H1 (cell line): Measurements from ENCODE around the gene CACNA1B. TPM values are rescaled to one million over a fixed set of nuclear protein-coding genes. Genes with fewer than 3 reads are reported as not detected.

Source experiments
- ATF3 ChIP-seq: IDR thresholded peaks from 2 replicates; pipeline ENCODE4 v1.6.1; 2011; ENCODE audit warnings: low read depth, mild to moderate bottlenecking, low read length; ENCODE audit not compliant: insufficient read depth
- BCL11A ChIP-seq, 2 experiments: IDR thresholded peaks; one replicate each; pipeline ENCODE4 v1.6.1; 2011; ENCODE audit warnings: low read depth in 2 of 2, low read length in 2 of 2, mild to moderate bottlenecking in 2 of 2
- BRCA1 ChIP-seq: IDR thresholded peaks from 2 replicates; pipeline ENCODE4 v1.6.1; 2012; ENCODE audit warnings: low read depth, low read length, improper control_type of control experiment
- HDAC2 ChIP-seq, 2 experiments: fragments of 300-600 bp in 1 of 2; sonication (generic) in 1 of 2; IDR thresholded peaks; 2 replicates each; pipeline ENCODE4 v1.6.1; 2011 to 2012; ENCODE audit warnings: low read depth in 2 of 2, low read length in 2 of 2, mild to moderate bottlenecking in 2 of 2, moderate library complexity in 2 of 2, borderline replicate concordance in 1 of 2, inconsistent platforms in 1 of 2
- POLR2AphosphoS5 ChIP-seq: IDR thresholded peaks from 2 replicates; pipeline ENCODE4 v1.6.1; 2011; ENCODE audit warnings: low read depth, low read length
- SUZ12 ChIP-seq: fragments of 200-600 bp; sonication (generic); IDR thresholded peaks from 2 replicates; pipeline ENCODE4 v1.6.1; 2012; ENCODE audit warnings: mild to moderate bottlenecking, inconsistent platforms, low read length, moderate library complexity, mixed read lengths
- polyA plus RNA-seq, 7 experiments: library from polyadenylated mRNA; depleted of rRNA in 3 of 7; stranded (reverse) in 5 of 7; unstranded in 2 of 7; fragments of >200 nt in 5 of 7; fragments of 200-250 nt in 2 of 7; gene quantifications; 1 replicate in 5 of 7; 2 replicates in 1 of 7; 4 replicates in 1 of 7; pipeline versions ENCODE4 v1.2.1 to v1.2.3, GENCODE V29; 2011 to 2013; ENCODE audit warnings: missing spikeins in 2 of 7, mixed read lengths in 2 of 7
- total RNA-seq: library from RNA; stranded (reverse); fragmentation: NEBNext Ultra II Directional; extraction: Animal tissue kit (Norgen Biotek cat#: 25700); gene quantifications from 2 replicates; pipeline ENCODE4 v1.2.1, GENCODE V29; 2021

Gene CACNA1B
- total and polyA plus RNA-seq, 2 of the 8 experiments (the other 6 are each of a cell fraction or from before 2014, with no cell fraction given), result 1.5 to 5.7 TPM

GRCh38 chr9:137919649-137920141, 42.1 kb downstream of the CACNA1B start (continued):
- no peak for TF ChIP-seq ATF3
- no peak for TF ChIP-seq BRCA1
- TF ChIP-seq SUZ12, result no peak
- TF ChIP-seq HDAC2 (IDR thresholded peaks at IDR 0.05; ENCODE audit: borderline replicate concordance in 1 of 2, low read depth in 2 of 2, low read length in 2 of 2), result no peak
- no peak for TF ChIP-seq POLR2AphosphoS5
- TF ChIP-seq BCL11A (IDR thresholded peaks at IDR 0.05; ENCODE audit: low read depth in 2 of 2, low read length in 2 of 2), result no peak
